SK-N-DZ (cell line): ENCODE results near the gene SLC4A1AP.

Experiments
- DNase-seq: peaks from one replicate; pipeline ENCODE4 v3.0.0-alpha.2; 2015; ENCODE audit warnings: low spot score

Gene SLC4A1AP

GRCh38 chr2:27720004-27720551, 56.4 kb downstream of the SLC4A1AP start:
- DNase-seq: no peak

GRCh38 chr2:27721335-27721734, 57.6 kb downstream of the SLC4A1AP start:
- no peak for DNase-seq

- DNase-seq: no peak
These were observed 58.3 kb downstream of the SLC4A1AP start for GRCh38 chr2:27721884-27722485.

GRCh38 chr2:27723372-27724144, 59.9 kb downstream of the SLC4A1AP start:
- DNase-seq: peak; percentile 72

- no peak for DNase-seq
These were observed 60.5 kb downstream of the SLC4A1AP start for GRCh38 chr2:27724191-27724590.

GRCh38 chr2:27724905-27725701, 61.4 kb downstream of the SLC4A1AP start:
- DNase-seq: no peak

GRCh38 chr2:27727257-27727656, 63.6 kb downstream of the SLC4A1AP start:
- no peak for DNase-seq

GRCh38 chr2:27728081-27728858, 64.6 kb downstream of the SLC4A1AP start:
- no peak for DNase-seq

GRCh38 chr2:27729198-27729597, 65.5 kb downstream of the SLC4A1AP start:
- no peak for DNase-seq

GRCh38 chr2:27729614-27730013, 65.9 kb downstream of the SLC4A1AP start:
- DNase-seq: no peak

- no peak for DNase-seq
These were observed 66.6 kb downstream of the SLC4A1AP start for GRCh38 chr2:27730261-27730662.

- DNase-seq: no peak
These were observed 67.4 kb downstream of the SLC4A1AP start for GRCh38 chr2:27730980-27731691.

- no peak for DNase-seq
These were observed 70.6 kb downstream of the SLC4A1AP start for GRCh38 chr2:27734305-27734704.

- no peak for DNase-seq
These were observed 71.7 kb downstream of the SLC4A1AP start for GRCh38 chr2:27735263-27735904.

- DNase-seq: no peak
These were observed 72.6 kb downstream of the SLC4A1AP start for GRCh38 chr2:27736031-27736889.

GRCh38 chr2:27736890-27737204, 73.2 kb downstream of the SLC4A1AP start:
- DNase-seq: no peak

GRCh38 chr2:27737676-27738348, 74.1 kb downstream of the SLC4A1AP start:
- DNase-seq: peak; percentile 58

- DNase-seq: no peak
These were observed 74.8 kb downstream of the SLC4A1AP start for GRCh38 chr2:27738349-27739057.
